SU-DHL-6 (cell line): Measurements from ENCODE around the gene GMFB.

Source experiments
- EZH2phosphoT487 ChIP-seq: fragments of 200-600 bp; sonication (generic), shearing (Covaris generic); conservative IDR thresholded peaks from 2 replicates; pipeline ENCODE4 v1.6.1; 2018; ENCODE audit warnings: mild to moderate bottlenecking, antibody characterized with exemption, low read length, moderate library complexity, mixed read lengths
- TF ChIP-seq, protein P1 (sequence below): fragments of 200-600 bp; sonication (generic); IDR thresholded peaks from one replicate; pipeline ENCODE4 v1.5.1; 2017; ENCODE audit warnings: antibody characterized with exemption, mild to moderate bottlenecking, low read length, moderate library complexity; ENCODE audit not compliant: insufficient read depth, poor library complexity, severe bottlenecking

DNA sequence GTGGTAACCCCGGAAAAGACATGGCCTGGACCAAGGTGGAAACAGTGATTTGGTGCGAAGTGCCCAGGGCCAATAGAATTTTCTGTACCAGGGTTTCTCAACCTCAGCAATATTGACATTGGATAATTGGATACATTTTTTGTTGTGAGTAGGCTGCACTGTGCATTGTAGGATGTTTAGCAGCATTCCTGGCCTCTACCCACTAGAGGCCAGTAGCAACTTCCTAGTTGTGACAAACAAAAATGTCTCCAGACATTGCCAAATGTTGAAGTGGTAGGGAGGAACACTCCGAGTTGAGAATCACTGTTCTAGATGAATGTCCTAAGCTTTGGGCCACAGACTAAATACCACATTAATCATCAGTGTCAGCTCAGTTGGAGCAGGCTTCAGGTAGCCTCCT lies 14.7 kb upstream of the GMFB start:
- TF ChIP-seq, protein P1, sequence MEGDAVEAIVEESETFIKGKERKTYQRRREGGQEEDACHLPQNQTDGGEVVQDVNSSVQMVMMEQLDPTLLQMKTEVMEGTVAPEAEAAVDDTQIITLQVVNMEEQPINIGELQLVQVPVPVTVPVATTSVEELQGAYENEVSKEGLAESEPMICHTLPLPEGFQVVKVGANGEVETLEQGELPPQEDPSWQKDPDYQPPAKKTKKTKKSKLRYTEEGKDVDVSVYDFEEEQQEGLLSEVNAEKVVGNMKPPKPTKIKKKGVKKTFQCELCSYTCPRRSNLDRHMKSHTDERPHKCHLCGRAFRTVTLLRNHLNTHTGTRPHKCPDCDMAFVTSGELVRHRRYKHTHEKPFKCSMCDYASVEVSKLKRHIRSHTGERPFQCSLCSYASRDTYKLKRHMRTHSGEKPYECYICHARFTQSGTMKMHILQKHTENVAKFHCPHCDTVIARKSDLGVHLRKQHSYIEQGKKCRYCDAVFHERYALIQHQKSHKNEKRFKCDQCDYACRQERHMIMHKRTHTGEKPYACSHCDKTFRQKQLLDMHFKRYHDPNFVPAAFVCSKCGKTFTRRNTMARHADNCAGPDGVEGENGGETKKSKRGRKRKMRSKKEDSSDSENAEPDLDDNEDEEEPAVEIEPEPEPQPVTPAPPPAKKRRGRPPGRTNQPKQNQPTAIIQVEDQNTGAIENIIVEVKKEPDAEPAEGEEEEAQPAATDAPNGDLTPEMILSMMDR: no peak
- no peak for TF ChIP-seq EZH2phosphoT487
